Stimulated activated CD8-positive, alpha-beta memory T cell treated with anti-CD3 and anti-CD28 coated beads, Interleukin-4, amount 100 ng/mL, for 48 hours (primary cell): ENCODE results near the gene CBY3.
"Not testable (repeated sequence)": the region's sequence is repeated elsewhere in the genome, so short reads cannot be mapped to it uniquely, and the experiment has no call there.

Experiments used
- DNase-seq: peaks from one replicate; pipeline ENCODE4 v3.0.0-alpha.2; 2020

CBY3 gene

DNA sequence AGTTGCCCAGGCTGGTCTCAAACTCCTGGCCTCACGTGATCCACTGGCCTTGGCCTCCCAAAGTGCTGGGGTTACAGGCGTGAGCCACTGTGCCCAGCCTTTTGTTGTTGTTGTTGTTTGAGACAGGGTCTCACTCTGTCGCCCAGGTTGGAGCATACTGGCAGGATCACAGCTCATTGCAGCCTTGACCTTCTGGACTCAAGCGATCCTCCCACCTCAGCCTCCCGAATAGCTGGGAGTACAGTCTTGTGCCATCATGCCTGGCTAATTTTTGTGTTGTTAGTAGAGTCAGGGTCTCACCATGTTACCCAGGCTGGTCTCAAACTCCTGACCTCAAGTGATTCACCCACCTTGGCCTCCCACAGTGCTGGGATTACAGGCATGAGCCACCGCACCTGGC is 19.2 kb downstream of the CBY3 start:
- not testable (repeated sequence) for DNase-seq

- not testable (repeated sequence) for DNase-seq
These were observed 22.5 kb downstream of the CBY3 start for GRCh38 chr5:179658179-179658856.

GRCh38 chr5:179657302-179658178 is 23.3 kb downstream of the CBY3 start:
- peak; percentile 52 for DNase-seq

DNA sequence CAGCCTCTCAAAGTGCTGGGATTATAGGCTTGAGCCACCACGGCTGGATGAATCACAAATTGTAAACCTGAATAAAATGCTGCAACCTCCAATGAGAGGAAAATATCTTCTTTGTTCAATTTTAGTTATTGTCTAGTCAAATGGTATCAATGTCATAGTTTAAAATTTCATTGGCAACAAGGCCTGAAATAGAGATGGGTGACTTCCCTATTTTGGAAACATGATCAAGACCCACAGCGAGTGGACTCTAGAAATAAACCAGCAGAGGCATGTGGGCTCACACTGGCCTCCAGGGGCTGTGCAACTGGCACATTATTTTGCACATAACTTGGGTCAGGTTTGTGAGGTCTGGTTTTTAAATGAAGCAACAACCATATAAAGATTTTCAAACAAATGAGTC is 27.7 kb downstream of the CBY3 start:
- not testable (repeated sequence) for DNase-seq

GRCh38 chr5:179650245-179650644 is 30.6 kb downstream of the CBY3 start:
- DNase-seq = not testable (repeated sequence)

- DNase-seq = not testable (repeated sequence)
These were observed 31.6 kb downstream of the CBY3 start for GRCh38 chr5:179649166-179649703.

- no peak for DNase-seq
These were observed 32.4 kb downstream of the CBY3 start for GRCh38 chr5:179648410-179648809.

DNA sequence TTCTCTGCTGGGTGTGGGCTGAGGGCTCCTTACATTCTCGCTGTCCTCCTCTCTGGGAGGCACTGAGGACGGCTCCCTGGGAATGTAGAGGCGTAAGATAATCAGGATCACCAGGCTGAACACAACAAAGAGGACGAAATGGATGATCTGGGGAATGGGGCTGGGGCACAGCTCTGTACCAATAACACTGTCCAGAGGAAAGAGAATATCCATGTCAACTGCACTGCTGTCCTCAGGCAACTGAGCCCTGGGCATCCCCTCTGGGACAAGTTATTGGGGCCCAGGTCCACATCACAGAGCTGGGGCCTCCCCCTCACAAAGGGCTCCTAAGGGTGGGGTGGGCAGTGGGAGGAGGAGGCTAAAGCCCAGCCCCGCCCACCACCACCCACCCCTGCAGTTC is 36.1 kb downstream of the CBY3 start:
- not testable (repeated sequence) for DNase-seq

DNA sequence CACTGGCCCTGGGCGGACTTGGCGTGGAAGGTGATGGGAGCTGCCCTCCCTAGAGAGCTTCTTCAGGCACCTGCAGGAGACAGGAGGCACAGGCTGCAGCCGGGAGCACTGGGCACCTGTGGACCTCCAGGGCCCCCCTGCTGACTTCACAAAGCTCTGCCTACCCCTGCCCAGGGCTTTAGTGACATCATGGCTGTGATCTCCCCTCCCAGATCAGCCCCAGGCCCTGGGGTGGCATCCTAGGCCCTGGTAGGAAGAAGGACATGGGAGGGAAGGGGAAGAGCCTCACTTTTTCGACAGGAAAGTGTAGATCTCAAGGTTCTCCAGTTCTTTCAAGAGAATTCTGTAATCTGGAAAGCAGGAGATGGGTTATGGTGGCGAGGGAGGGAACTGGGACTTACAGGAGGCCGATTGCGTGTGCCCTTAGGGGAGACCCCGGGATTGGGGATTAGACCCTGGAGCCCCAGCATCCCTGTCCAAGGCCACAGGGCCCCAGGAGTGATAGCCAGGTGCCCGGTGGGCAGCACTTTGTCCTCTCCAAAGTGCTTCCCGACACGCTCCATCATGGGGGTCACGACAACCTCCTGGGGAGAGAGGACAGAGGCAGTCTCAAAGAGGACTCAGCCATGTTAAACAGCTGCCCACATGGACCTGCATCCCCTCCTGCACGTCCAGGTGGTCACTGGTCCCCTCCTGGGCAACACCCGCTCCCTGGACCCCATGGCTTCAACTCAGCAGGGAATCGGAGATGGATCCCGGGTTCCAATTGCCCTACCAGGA is 37.5 kb downstream of the CBY3 start:
- DNase-seq = not testable (repeated sequence)

DNA sequence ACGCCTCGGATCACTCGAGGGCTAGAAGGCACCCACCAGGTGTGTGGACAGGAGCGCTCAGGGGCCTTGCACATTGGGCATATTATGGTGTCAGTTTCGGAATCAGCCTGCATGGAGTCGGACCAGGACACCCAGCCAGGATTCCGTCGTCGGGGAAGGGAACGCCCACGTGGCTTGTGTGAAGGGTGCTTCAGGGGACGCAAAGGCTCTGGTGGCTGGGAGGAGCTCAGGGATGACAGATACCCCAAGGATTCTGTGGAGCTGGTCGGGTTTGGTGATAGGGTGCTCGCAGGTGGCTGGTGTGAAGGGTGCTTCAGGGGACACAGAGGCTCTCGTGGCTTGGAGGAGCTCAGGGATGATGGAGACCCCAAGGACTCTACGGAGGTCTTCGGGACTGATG is 38.2 kb downstream of the CBY3 start:
- DNase-seq = not testable (repeated sequence)

DNA sequence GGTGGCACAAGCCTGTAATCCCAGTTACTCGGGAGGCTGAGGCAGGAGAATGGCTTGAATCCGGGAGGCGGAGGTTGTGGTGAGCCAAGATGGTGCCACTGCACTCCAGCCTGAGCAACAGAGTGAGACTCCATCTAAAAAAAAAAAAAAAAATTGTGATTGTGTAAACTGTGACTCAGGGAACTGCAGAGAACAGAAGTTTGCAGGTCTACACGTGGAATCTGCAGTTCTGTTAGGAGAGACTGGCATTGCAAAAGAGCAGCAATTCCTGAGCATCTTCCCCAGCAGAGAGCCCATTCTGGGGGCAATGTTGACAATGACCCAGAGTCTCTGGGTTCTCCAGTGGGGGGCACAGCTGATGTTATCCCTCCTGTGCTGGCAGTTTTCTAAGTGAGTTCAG is 39.1 kb downstream of the CBY3 start:
- DNase-seq = not testable (repeated sequence)

DNA sequence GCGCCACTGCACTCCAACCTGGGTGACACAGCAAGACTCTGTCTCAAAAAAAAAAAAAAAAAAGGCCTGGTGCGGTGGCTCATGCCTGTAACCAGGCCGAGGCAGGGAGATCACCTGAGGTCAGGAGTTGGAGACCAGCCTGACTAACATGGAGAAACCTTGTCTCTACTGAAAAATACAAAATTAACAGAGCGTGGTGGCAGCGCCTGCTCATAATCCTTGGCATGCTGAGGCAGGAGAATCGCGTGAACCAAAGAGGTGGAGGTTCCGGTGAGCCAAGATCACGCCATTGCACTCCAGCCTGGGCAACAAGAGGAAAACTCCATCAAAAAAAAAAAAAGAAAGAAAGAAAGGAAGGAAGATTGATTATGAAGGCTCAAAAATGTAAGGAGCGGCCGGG is 41.5 kb downstream of the CBY3 start:
- DNase-seq = not testable (repeated sequence)

GRCh38 chr5:179634370-179635172 is 46.3 kb downstream of the CBY3 start:
- not testable (repeated sequence) for DNase-seq

- DNase-seq = not testable (repeated sequence)
These were observed 47.1 kb downstream of the CBY3 start for GRCh38 chr5:179633501-179634369.
